Smooth muscle cell (in vitro differentiated cells): Measurements from ENCODE around the gene PBRM1. TPM values are rescaled to one million over a fixed set of nuclear protein-coding genes. Genes with fewer than 3 reads are reported as not detected.
"Not testable (repeated sequence)": the region's sequence is repeated elsewhere in the genome, so short reads cannot be mapped to it uniquely, and the experiment has no call there.

Source experiments
- DNase-seq: peaks from one replicate; lab custom pipeline; 2025; ENCODE audit not compliant: unreplicated experiment; lab: John Stamatoyannopoulos, UW
- H2AFZ ChIP-seq: fragments of 200-600 bp; sonication (generic); 2 replicates; pipeline ENCODE4 v1.6.0; 2016; ENCODE audit warnings: antibody characterized with exemption, low read depth, mild to moderate bottlenecking
- H3F3A ChIP-seq: fragments of 200-600 bp; sonication (generic); 2 replicates; pipeline ENCODE4 v1.6.0; 2017; ENCODE audit warnings: antibody characterized with exemption, low read depth
- H3K27ac ChIP-seq: fragments of 200-600 bp; sonication (generic); 2 replicates; pipeline ENCODE4 v1.5.1; 2016; ENCODE audit warnings: low read depth, mild to moderate bottlenecking
- H3K27me3 ChIP-seq: fragments of 200-600 bp; sonication (generic); 2 replicates; pipeline ENCODE4 v1.6.1; 2016; ENCODE audit warnings: low read depth, mild to moderate bottlenecking
- H3K36me3 ChIP-seq: fragments of 200-600 bp; sonication (generic); 2 replicates; pipeline ENCODE4 v1.5.1; 2016; ENCODE audit warnings: low read depth
- H3K4me1 ChIP-seq: fragments of 200-600 bp; sonication (generic); 2 replicates; pipeline ENCODE4 v1.5.1; 2016; ENCODE audit warnings: low read depth
- H3K4me2 ChIP-seq: fragments of 200-600 bp; sonication (generic); 2 replicates; pipeline ENCODE4 v1.6.0; 2016; ENCODE audit warnings: mild to moderate bottlenecking
- H3K4me3 ChIP-seq: fragments of 200-600 bp; sonication (generic); 2 replicates; pipeline ENCODE4 v1.5.1; 2016; ENCODE audit warnings: mild to moderate bottlenecking
- H3K79me2 ChIP-seq: fragments of 200-600 bp; sonication (generic); 2 replicates; pipeline ENCODE4 v1.6.0; 2016; ENCODE audit warnings: low read depth, mild to moderate bottlenecking
- H3K9ac ChIP-seq: fragments of 200-600 bp; sonication (generic); 2 replicates; pipeline ENCODE4 v1.6.0; 2016; ENCODE audit warnings: low read depth
- H3K9me3 ChIP-seq: fragments of 200-600 bp; sonication (generic); replicated peaks from 2 replicates; pipeline ENCODE4 v1.5.1; 2016; ENCODE audit warnings: low read depth
- H4K20me1 ChIP-seq: fragments of 200-600 bp; sonication (generic); 2 replicates; pipeline ENCODE4 v1.6.0; 2016; ENCODE audit warnings: low read depth
- CTCF ChIP-seq: fragments of 200-600 bp; sonication (generic); IDR thresholded peaks from 2 replicates; pipeline ENCODE4 v1.5.1; 2017; ENCODE audit warnings: borderline replicate concordance, mild to moderate bottlenecking, antibody characterized with exemption; ENCODE audit not compliant: insufficient read depth, poor library complexity, severe bottlenecking
- WGBS: methylation state at CpG from one replicate; pipeline ENCODE4 v1.1.7; 2016; ENCODE audit warnings: low lambda C conversion rate; 5-methylcytosine and 5-hydroxymethylcytosine counted together
- polyA plus RNA-seq: library from polyadenylated mRNA; unstranded; fragments of >200 nt; fragmentation: Nextera tagmentation; extraction: Ambion mirVana; gene quantifications from 2 replicates; pipeline ENCODE4 v1.2.1, GENCODE V29; 2016
- total RNA-seq: library from RNA; depleted of rRNA; stranded (reverse); fragments of >200 nt; gene quantifications from 2 replicates; pipeline ENCODE4 v1.2.3, GENCODE V29; 2014

The PBRM1 gene
- total and polyA plus RNA-seq, 2 experiments from 2014 or later = 27.6 to 62.8 TPM

GRCh38 chr3:52730681-52731080 lies 45.0 kb upstream of the PBRM1 start:
- no peaks in the 10 kb centered on the region for H3K79me2 ChIP-seq
- no peak overlapping the region for H2AFZ ChIP-seq
- H3K27ac ChIP-seq = no peak overlapping the region
- no peaks in the 10 kb centered on the region for H4K20me1 ChIP-seq
- H3K9ac ChIP-seq = no peak overlapping the region
- H3K4me1 ChIP-seq = no peaks in the 10 kb centered on the region
- no peak overlapping the region for H3K4me2 ChIP-seq
- no peaks in the 10 kb centered on the region for H3K27me3 ChIP-seq
- DNase-seq = no peak
- H3K4me3 ChIP-seq = no peak overlapping the region
- no peaks in the 10 kb centered on the region for H3F3A ChIP-seq
- no peak for TF ChIP-seq CTCF
- H3K36me3 ChIP-seq = peaks cover 45% of the 10 kb centered on the region
- peaks cover 5% of the 10 kb centered on the region for H3K9me3 ChIP-seq

GRCh38 chr3:52728753-52729152 lies 43.0 kb upstream of the PBRM1 start:
- H3K9ac ChIP-seq, H2AFZ ChIP-seq, H3K27me3 ChIP-seq, H3K79me2 ChIP-seq, H3F3A ChIP-seq, H3K4me1 ChIP-seq, DNase-seq, H3K9me3 ChIP-seq, H4K20me1 ChIP-seq, H3K27ac ChIP-seq, H3K4me3 ChIP-seq, H3K4me2 ChIP-seq: not testable (repeated sequence)
- WGBS = 86% methylated on average over 3 of the region's 3 CpGs
- peaks cover 30% of the 10 kb centered on the region for H3K36me3 ChIP-seq

GRCh38 chr3:52724511-52724910 lies 38.8 kb upstream of the PBRM1 start:
- Histone ChIP-seq H3F3A (no peaks in the 10 kb centered on the region), H3K79me2 (no peaks in the 10 kb centered on the region), H3K27me3 (no peaks in the 10 kb centered on the region), H2AFZ (no peak overlapping the region), H3K4me3 (no peak overlapping the region), H4K20me1 (no peaks in the 10 kb centered on the region), H3K4me2 (no peak overlapping the region), H3K27ac (no peak overlapping the region), H3K4me1 (no peaks in the 10 kb centered on the region), H3K9ac (no peak overlapping the region), H3K9me3 (peaks cover 5% of the 10 kb centered on the region), H3K36me3 (peaks cover 5% of the 10 kb centered on the region)
- no peak for DNase-seq
- 91% methylated on average over 1 of the region's 1 CpG for WGBS
- TF ChIP-seq CTCF = no peak

GRCh38 chr3:52723935-52724334 lies 38.2 kb upstream of the PBRM1 start:
- H4K20me1 ChIP-seq = no peaks in the 10 kb centered on the region
- H3F3A ChIP-seq = no peaks in the 10 kb centered on the region
- H3K9me3 ChIP-seq = peaks cover 2% of the 10 kb centered on the region
- H3K27me3 ChIP-seq = no peaks in the 10 kb centered on the region
- no peak overlapping the region for H2AFZ ChIP-seq
- peaks cover 11% of the 10 kb centered on the region for H3K36me3 ChIP-seq
- no peak overlapping the region for H3K9ac ChIP-seq
- no peak for DNase-seq
- TF ChIP-seq CTCF = no peak
- no peak overlapping the region for H3K27ac ChIP-seq
- H3K79me2 ChIP-seq = no peaks in the 10 kb centered on the region
- H3K4me1 ChIP-seq = no peaks in the 10 kb centered on the region
- H3K4me2 ChIP-seq = no peak overlapping the region
- 100% methylated on average over 5 of the region's 5 CpGs for WGBS
- H3K4me3 ChIP-seq = no peak overlapping the region
